Thyroid gland (tissue), 4 donors: ENCODE data around the gene PGS1.

Source experiments
- CTCF ChIP-seq, 6 experiments: fragments of 200-600 bp in 3 of 6; fragments of 450-650 bp in 3 of 6; sonication (generic) in 3 of 6; IDR thresholded peaks; one replicate each; pipeline ENCODE4 v1.5.1; 2016 to 2019; ENCODE audit warnings: antibody characterized with exemption in 6 of 6, mild to moderate bottlenecking in 2 of 6, inconsistent platforms in 1 of 6, moderate library complexity in 1 of 6
- POLR2A ChIP-seq, 2 donors: fragments of 450-650 bp; IDR thresholded peaks; one replicate each; pipeline ENCODE4 v1.6.1; 2017; ENCODE audit warnings: antibody characterized with exemption in 2 of 2, mild to moderate bottlenecking in 2 of 2, moderate library complexity in 1 of 2

GRCh38 chr17:78357177-78357586 lies 21.3 kb upstream of the PGS1 start:
- no peak for TF ChIP-seq CTCF (IDR thresholded peaks at IDR 0.05)
- no peak for TF ChIP-seq POLR2A (IDR thresholded peaks at IDR 0.05)
